Right lobe of liver (tissue), 4 donors: ENCODE measurements around the gene ARHGAP15.

ENCODE experiments used
- POLR2A ChIP-seq: fragments of 450-650 bp; IDR thresholded peaks from one replicate; pipeline ENCODE4 v1.6.1; 2017; ENCODE audit warnings: antibody characterized with exemption, mild to moderate bottlenecking
- TF ChIP-seq, protein P1 (sequence below), 4 donors: fragments of 200-600 bp in 3 of 4; fragments of 450-650 bp in 1 of 4; IDR thresholded peaks; one replicate each; pipeline versions ENCODE4 v1.5.1 to v1.8.0; 2016 to 2022; ENCODE audit warnings: antibody characterized with exemption in 4 of 4, mild to moderate bottlenecking in 2 of 4
- donor health status: DM: no; HTN: no; CAD: no.
- donor health status: DM: no; HTN: no; CAD: no.
- donor health status: DM: no; HTN: yes; CAD: no.

DNA sequence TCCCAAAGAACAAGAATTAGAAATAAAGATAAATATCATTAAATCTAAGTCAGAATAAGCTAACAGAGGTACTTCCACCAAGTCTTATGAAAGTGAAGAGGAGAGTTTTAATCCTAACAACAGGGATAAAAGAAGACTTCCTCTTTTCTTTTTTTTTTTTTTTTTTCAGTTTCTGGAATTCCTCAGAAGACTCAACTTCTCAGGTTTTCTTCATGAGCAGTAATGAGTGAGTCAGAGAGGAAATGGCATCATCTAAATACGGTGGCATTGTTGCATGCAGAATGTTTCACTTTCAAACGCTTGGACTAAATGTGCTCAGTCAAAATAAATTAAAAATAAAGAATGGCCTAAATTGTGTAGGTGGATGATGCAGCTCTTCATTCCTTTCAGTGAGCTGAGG lies 45.6 kb upstream of the ARHGAP15 start:
- TF ChIP-seq, protein P1, sequence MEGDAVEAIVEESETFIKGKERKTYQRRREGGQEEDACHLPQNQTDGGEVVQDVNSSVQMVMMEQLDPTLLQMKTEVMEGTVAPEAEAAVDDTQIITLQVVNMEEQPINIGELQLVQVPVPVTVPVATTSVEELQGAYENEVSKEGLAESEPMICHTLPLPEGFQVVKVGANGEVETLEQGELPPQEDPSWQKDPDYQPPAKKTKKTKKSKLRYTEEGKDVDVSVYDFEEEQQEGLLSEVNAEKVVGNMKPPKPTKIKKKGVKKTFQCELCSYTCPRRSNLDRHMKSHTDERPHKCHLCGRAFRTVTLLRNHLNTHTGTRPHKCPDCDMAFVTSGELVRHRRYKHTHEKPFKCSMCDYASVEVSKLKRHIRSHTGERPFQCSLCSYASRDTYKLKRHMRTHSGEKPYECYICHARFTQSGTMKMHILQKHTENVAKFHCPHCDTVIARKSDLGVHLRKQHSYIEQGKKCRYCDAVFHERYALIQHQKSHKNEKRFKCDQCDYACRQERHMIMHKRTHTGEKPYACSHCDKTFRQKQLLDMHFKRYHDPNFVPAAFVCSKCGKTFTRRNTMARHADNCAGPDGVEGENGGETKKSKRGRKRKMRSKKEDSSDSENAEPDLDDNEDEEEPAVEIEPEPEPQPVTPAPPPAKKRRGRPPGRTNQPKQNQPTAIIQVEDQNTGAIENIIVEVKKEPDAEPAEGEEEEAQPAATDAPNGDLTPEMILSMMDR (IDR thresholded peaks at IDR 0.05) = no peak
- no peak for TF ChIP-seq POLR2A
